Suprapubic skin (tissue), 4 donors: ENCODE measurements around the gene PTPRN2. TPM values are rescaled to one million over a fixed set of nuclear protein-coding genes. Genes with fewer than 3 reads are reported as not detected.

Experiments used
- DNase-seq, 2 donors: peaks; one replicate each; pipeline ENCODE4 v3.0.0-alpha.2; 2019; ENCODE audit warnings: low spot score in 2 of 2
- H3K27ac ChIP-seq: fragments of 200-600 bp; sonication (generic); one replicate; pipeline ENCODE4 v1.5.1; 2019
- H3K27me3 ChIP-seq: fragments of 200-600 bp; sonication (generic); one replicate; pipeline ENCODE4 v1.5.1; 2019
- H3K36me3 ChIP-seq: fragments of 200-600 bp; sonication (generic); one replicate; pipeline ENCODE4 v1.5.1; 2019
- H3K4me1 ChIP-seq: fragments of 200-600 bp; sonication (generic); one replicate; pipeline ENCODE4 v1.5.1; 2019
- H3K4me3 ChIP-seq: fragments of 200-600 bp; sonication (generic); one replicate; pipeline ENCODE4 v1.5.1; 2019; ENCODE audit warnings: mild to moderate bottlenecking
- H3K9me3 ChIP-seq: fragments of 200-600 bp; sonication (generic); one replicate; pipeline ENCODE4 v1.5.1; 2019
- CTCF ChIP-seq, 2 donors: fragments of 200-600 bp in 1 of 2; fragments of 450-650 bp in 1 of 2; sonication (generic) in 1 of 2; IDR thresholded peaks; one replicate each; pipeline ENCODE4 v1.5.1; 2016 to 2019; ENCODE audit warnings: antibody characterized with exemption in 2 of 2, mild to moderate bottlenecking in 1 of 2, moderate library complexity in 1 of 2
- EP300 ChIP-seq: sonication (generic); formaldehyde crosslinking; IDR thresholded peaks from one replicate; pipeline ENCODE4 v1.6.1; 2017; ENCODE audit warnings: antibody characterized with exemption
- POLR2A ChIP-seq, 2 donors: fragments of 450-650 bp; IDR thresholded peaks; one replicate each; pipeline ENCODE4 v1.6.1; 2017; ENCODE audit warnings: antibody characterized with exemption in 2 of 2, mild to moderate bottlenecking in 2 of 2, moderate library complexity in 2 of 2
- POLR2AphosphoS5 ChIP-seq, 3 donors: sonication (generic); formaldehyde crosslinking; IDR thresholded peaks; one replicate each; pipeline ENCODE4 v1.6.1; 2017; ENCODE audit warnings: antibody characterized with exemption in 3 of 3
- WGBS: methylation state at CpG from one replicate; pipeline ENCODE4 v1.1.5; 2018; 5-methylcytosine and 5-hydroxymethylcytosine counted together
- total RNA-seq, 4 donors: library from RNA; depleted of rRNA; stranded (reverse); fragments of >200 nt; gene quantifications; one replicate each; pipeline ENCODE4 v1.1.0, GENCODE V29; 2016

Gene PTPRN2
- total RNA-seq, 4 donors from 2014 or later = 0.23 to 1.8 (median 1.3) TPM

- H3K27ac ChIP-seq = no peak overlapping the region
- no peak overlapping the region for H3K4me3 ChIP-seq
- WGBS = 91% methylated on average over 17 of the region's 17 CpGs
- no peaks in the 10 kb centered on the region for H3K27me3 ChIP-seq
- H3K9me3 ChIP-seq = no peaks in the 10 kb centered on the region
- H3K36me3 ChIP-seq = no peaks in the 10 kb centered on the region
- H3K4me1 ChIP-seq = no peaks in the 10 kb centered on the region
- DNase-seq = no peak
- TF ChIP-seq POLR2A (IDR thresholded peaks at IDR 0.05) (no peak), CTCF (IDR thresholded peaks at IDR 0.05) (no peak), EP300 (no peak), POLR2AphosphoS5 (IDR thresholded peaks at IDR 0.05) (no peak)
Observed at GRCh38 chr7:157813053-157813452, 774.6 kb downstream of the PTPRN2 start.

GRCh38 chr7:157811946-157812345 lies 775.7 kb downstream of the PTPRN2 start:
- H3K27ac ChIP-seq = no peak overlapping the region
- 88% methylated on average over 13 of the region's 16 CpGs for WGBS
- H3K9me3 ChIP-seq = no peaks in the 10 kb centered on the region
- no peaks in the 10 kb centered on the region for H3K4me1 ChIP-seq
- no peaks in the 10 kb centered on the region for H3K27me3 ChIP-seq
- no peak for DNase-seq
- H3K4me3 ChIP-seq = no peak overlapping the region
- no peak for TF ChIP-seq POLR2A (IDR thresholded peaks at IDR 0.05)
- TF ChIP-seq CTCF (IDR thresholded peaks at IDR 0.05) = no peak
- TF ChIP-seq POLR2AphosphoS5 (IDR thresholded peaks at IDR 0.05) = no peak
- H3K36me3 ChIP-seq = no peaks in the 10 kb centered on the region

GRCh38 chr7:157809863-157810851 lies 777.5 kb downstream of the PTPRN2 start:
- Histone ChIP-seq H3K4me3 (no peak overlapping the region), H3K27ac (no peak overlapping the region), H3K36me3 (no peaks in the 10 kb centered on the region), H3K27me3 (no peaks in the 10 kb centered on the region), H3K9me3 (no peaks in the 10 kb centered on the region), H3K4me1 (no peaks in the 10 kb centered on the region)
- 92% methylated on average over 27 of the region's 55 CpGs for WGBS
- TF ChIP-seq POLR2AphosphoS5 (IDR thresholded peaks at IDR 0.05) (no peak), POLR2A (IDR thresholded peaks at IDR 0.05) (no peak), CTCF (IDR thresholded peaks at IDR 0.05) (no peak), EP300 (no peak)
- DNase-seq = no peak

- H3K36me3 ChIP-seq = no peaks in the 10 kb centered on the region
- H3K27ac ChIP-seq = no peak overlapping the region
- no peaks in the 10 kb centered on the region for H3K27me3 ChIP-seq
- DNase-seq = no peak
- WGBS = 93% methylated on average over 34 of the region's 35 CpGs
- no peaks in the 10 kb centered on the region for H3K9me3 ChIP-seq
- no peaks in the 10 kb centered on the region for H3K4me1 ChIP-seq
- TF ChIP-seq EP300 = no peak
- no peak for TF ChIP-seq POLR2A (IDR thresholded peaks at IDR 0.05)
- no peak for TF ChIP-seq CTCF (IDR thresholded peaks at IDR 0.05)
- TF ChIP-seq POLR2AphosphoS5 (IDR thresholded peaks at IDR 0.05) = no peak
- no peak overlapping the region for H3K4me3 ChIP-seq
Observed at GRCh38 chr7:157809154-157809862, 778.3 kb downstream of the PTPRN2 start.

- Histone ChIP-seq H3K27ac (no peak overlapping the region), H3K27me3 (no peaks in the 10 kb centered on the region), H3K9me3 (peaks cover 2% of the 10 kb centered on the region), H3K4me1 (no peaks in the 10 kb centered on the region), H3K36me3 (no peaks in the 10 kb centered on the region), H3K4me3 (no peak overlapping the region)
- DNase-seq = no peak
- WGBS = 98% methylated on average over 9 of the region's 9 CpGs
- TF ChIP-seq CTCF (IDR thresholded peaks at IDR 0.05) (no peak), EP300 (no peak), POLR2AphosphoS5 (IDR thresholded peaks at IDR 0.05) (no peak), POLR2A (IDR thresholded peaks at IDR 0.05) (no peak)
Observed at GRCh38 chr7:157808042-157808441, 779.6 kb downstream of the PTPRN2 start.
